ENCODE results near the gene TEKT5. TPM values are rescaled to one million over a fixed set of nuclear protein-coding genes. Genes with fewer than 3 reads are reported as not detected.
A peak's percentile ranks its signal among the peaks of the same experiment; 100 is the strongest.

TEKT5 gene
- polyA plus RNA-seq, 3 donors, result 0.16 TPM; not detected in 2

- Histone ChIP-seq H3K27ac (ENCODE audit: low read depth in 1 of 2, low read length in 2 of 2) (no peak overlapping the region), H3K4me1 (ENCODE audit: control insufficient read depth in 1 of 2, insufficient read depth in 2 of 2, low read length in 2 of 2) (peaks cover 8 to 10% of the 10 kb centered on the region in 2 donors), H3K9me3 (replicated peaks in 1 of 2; ENCODE audit: control insufficient read depth in 1 of 2, insufficient read depth in 1 of 2, low read length in 2 of 2) (no peaks in the 10 kb centered on the region), H3K36me3 (replicated peaks in 1 of 2; ENCODE audit: control insufficient read depth in 1 of 2, insufficient read depth in 2 of 2, low read length in 2 of 2) (no peaks in the 10 kb centered on the region), H2AFZ (ENCODE audit: insufficient read depth, low read depth, low read length, poor library complexity, severe bottlenecking) (no peak overlapping the region), H3K9ac (ENCODE audit: insufficient read depth, low read length, poor library complexity, severe bottlenecking) (no peak overlapping the region), H4K20me1 (ENCODE audit: insufficient read depth, low read length) (no peaks in the 10 kb centered on the region), H3K79me2 (ENCODE audit: insufficient read depth, low read length) (no peaks in the 10 kb centered on the region), H3K4me3 (replicated peaks in 1 of 3; ENCODE audit: low read depth in 2 of 3, low read length in 3 of 3) (no peak overlapping the region), H3K4me2 (replicated peaks; ENCODE audit: extremely low read depth, low read length, poor library complexity, severe bottlenecking) (no peak overlapping the region), H3K27me3 (ENCODE audit: control insufficient read depth in 2 of 2, insufficient read depth in 2 of 2, low read length in 2 of 2) (peaks cover 41 to 57% of the 10 kb centered on the region in 2 donors)
- TF ChIP-seq CTCF (IDR thresholded peaks at IDR 0.05), result no peak
- Mint-ChIP-seq H3K27ac (no peak overlapping the region), H3K9me3 (peaks cover 0 to 15% (median 4%) of the 10 kb centered on the region in 7 donors), H3K27me3 (ENCODE audit: low read depth in 3 of 3) (peaks cover 53 to 65% (median 54%) of the 10 kb centered on the region in 3 donors), H3K4me3 (peak overlapping the region in 1 of 2 donors; percentile 76), H3K36me3 (peaks cover 0 to 5% of the 10 kb centered on the region in 2 donors), H3K4me1 (peaks cover 8% of the 10 kb centered on the region)
- intact Hi-C loops (cut with micrococcal nuclease), result no loop called here
- 85% methylated on average over 9 of the region's 20 CpGs for WGBS (ENCODE audit: insufficient coverage)
- DNase-seq, result no peak
These were observed 116.0 kb downstream of the TEKT5 start for GRCh38 chr16:10578474-10579316.

Small RNA genes within 50 kb of the gene (small RNA-seq; reads per million reads assigned to genes)
- gene MTND4LP24 (ENCODE audit: insufficient read length, low read depth) (not detected), gene MTND6P33 (ENCODE audit: insufficient read length, low read depth) (not detected)

Other genes with a start within 250 kb of the TEKT5 start
- not detected for gene EMP2, start 114.3 kb downstream of the TEKT5 start, polyA plus RNA-seq
- 10 to 100 TPM; 52.8 to 56.6 (median 54.3) TPM for gene NUBP1, start 48.9 kb upstream of the TEKT5 start, polyA plus RNA-seq
- under 1 TPM; 0.06 to 0.17 (median 0.08) TPM for gene TVP23A, start 123.9 kb upstream of the TEKT5 start, polyA plus RNA-seq
- 100 to 1,000 TPM in 1 of 3 donors, 10 to 100 TPM in 2; 15.6 to 178 (median 22.1) TPM for gene CIITA, start 182.3 kb upstream of the TEKT5 start, polyA plus RNA-seq
- 10 to 100 TPM in 1 of 3 donors, 1 to 10 TPM in 2; 4.9 to 10.8 (median 6.8) TPM for gene DEXI, start 247.5 kb upstream of the TEKT5 start, polyA plus RNA-seq
- 10 to 100 TPM in 1 of 3 donors, 1 to 10 TPM in 2; 3.4 to 12.0 (median 5.8) TPM for gene CLEC16A, start 249.6 kb upstream of the TEKT5 start, polyA plus RNA-seq